Subcutaneous adipose tissue (tissue), 4 donors: ENCODE data around the gene PIP5K1B. TPM values are rescaled to one million over a fixed set of nuclear protein-coding genes. Genes with fewer than 3 reads are reported as not detected.

Source experiments
- total RNA-seq, 4 donors: library from RNA; depleted of rRNA; stranded (reverse); fragments of >200 nt; gene quantifications; one replicate each; pipeline ENCODE4 v1.1.0, GENCODE V29; 2016
- TF ChIP-seq, protein P1 (sequence below): fragments of 450-650 bp; IDR thresholded peaks from one replicate; pipeline ENCODE4 v1.5.1; 2016; ENCODE audit warnings: low read depth, mild to moderate bottlenecking, control low read depth, antibody characterized with exemption, moderate library complexity

The PIP5K1B gene
- total RNA-seq, 4 donors from 2014 or later: 0.88 to 4.4 (median 1.4) TPM

DNA sequence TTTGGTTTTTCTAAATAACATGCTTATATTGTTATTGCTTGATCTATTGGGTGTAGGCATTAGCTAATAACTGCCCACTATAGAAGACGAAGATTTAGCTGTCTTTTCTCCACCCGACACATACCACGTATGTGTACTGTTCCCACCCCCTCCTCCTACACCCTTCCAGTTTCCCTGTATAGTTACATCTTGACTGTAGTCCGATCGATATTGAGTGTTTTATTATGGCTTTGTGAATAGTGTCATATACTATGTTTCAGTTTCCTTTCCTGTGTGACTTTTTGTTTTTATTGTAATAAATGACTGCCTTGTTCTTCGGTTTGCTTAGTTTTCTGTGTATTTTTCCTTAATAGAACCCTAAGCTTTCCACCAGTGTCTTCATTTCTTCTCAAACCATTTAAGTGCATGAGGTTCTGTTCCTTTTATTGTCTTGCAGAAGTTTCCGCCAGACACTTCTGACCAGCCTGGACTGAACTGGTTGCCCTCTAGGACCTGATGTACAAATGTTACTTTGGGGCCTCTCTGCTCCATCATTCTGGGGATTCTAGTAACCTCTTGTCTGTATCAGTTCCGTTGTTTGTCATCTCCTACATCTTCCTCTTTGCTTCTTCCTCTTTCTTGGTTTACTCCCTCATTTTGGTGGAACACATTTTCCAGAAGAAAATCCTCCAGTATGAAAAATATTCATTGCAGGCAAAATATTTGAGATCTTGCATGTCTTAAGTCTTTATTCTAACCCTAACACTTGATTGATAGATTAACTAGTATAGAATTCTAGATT lies 247.0 kb downstream of the PIP5K1B start:
- TF ChIP-seq, protein P1, sequence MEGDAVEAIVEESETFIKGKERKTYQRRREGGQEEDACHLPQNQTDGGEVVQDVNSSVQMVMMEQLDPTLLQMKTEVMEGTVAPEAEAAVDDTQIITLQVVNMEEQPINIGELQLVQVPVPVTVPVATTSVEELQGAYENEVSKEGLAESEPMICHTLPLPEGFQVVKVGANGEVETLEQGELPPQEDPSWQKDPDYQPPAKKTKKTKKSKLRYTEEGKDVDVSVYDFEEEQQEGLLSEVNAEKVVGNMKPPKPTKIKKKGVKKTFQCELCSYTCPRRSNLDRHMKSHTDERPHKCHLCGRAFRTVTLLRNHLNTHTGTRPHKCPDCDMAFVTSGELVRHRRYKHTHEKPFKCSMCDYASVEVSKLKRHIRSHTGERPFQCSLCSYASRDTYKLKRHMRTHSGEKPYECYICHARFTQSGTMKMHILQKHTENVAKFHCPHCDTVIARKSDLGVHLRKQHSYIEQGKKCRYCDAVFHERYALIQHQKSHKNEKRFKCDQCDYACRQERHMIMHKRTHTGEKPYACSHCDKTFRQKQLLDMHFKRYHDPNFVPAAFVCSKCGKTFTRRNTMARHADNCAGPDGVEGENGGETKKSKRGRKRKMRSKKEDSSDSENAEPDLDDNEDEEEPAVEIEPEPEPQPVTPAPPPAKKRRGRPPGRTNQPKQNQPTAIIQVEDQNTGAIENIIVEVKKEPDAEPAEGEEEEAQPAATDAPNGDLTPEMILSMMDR: no peak

DNA sequence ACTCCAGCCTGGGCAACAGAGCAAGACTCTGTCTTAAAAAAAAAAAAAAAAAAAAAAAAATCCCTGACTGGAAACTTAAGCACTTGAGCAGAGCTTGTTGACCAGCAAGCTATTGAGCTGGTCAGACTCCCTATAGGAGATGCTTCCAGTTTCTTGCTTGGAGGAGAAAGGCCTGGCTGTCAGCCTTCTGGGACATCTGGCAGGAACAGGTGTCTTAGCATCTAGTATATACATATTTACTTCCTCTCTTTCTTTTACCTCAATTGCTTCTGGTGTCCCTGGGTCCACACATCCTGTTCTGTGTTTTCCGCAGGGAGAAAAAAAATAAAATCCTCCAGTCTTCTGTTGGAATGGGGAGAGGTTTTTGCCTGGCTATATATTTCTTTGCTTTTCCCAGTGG lies 248.7 kb downstream of the PIP5K1B start:
- TF ChIP-seq, protein P1: no peak

DNA sequence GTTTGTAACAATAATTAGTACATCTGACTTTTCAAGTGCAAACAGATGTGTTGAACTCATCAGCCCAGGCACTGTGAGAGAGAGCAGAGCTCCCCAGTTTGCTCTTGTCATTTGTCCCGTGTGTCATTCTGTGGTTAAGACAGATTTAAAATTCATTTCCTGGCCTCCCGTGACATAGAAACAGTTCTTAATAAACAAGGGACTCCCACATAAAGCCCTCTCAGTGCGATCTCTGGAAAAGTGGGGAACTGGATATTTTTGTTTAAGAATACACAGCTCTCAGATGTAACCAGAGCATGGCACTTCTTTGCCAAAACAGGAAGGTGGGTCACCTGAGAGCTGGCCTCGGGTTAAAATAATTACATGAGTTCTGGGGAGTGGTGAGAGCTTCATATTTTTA lies 250.3 kb downstream of the PIP5K1B start:
- TF ChIP-seq, protein P1: no peak

DNA sequence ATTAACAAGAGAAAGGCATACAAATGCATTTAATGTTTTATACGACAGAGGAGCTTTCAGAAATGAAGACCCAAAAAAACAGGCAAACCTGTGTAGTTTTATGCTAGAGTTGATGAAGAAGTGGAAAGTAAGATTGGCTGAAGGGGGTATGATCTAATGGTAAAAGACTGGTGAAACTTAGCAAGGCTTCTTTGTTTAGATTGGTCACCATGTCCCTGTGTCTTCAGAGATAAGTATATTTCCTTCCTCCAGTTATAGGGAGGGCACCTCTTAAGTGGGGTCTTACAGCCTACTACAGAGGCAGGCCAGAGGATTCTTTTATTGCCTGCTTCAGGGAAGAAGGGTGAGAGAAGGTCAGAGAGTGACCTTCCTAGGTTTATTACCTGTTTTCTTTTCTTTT lies 252.4 kb downstream of the PIP5K1B start:
- TF ChIP-seq, protein P1: no peak

DNA sequence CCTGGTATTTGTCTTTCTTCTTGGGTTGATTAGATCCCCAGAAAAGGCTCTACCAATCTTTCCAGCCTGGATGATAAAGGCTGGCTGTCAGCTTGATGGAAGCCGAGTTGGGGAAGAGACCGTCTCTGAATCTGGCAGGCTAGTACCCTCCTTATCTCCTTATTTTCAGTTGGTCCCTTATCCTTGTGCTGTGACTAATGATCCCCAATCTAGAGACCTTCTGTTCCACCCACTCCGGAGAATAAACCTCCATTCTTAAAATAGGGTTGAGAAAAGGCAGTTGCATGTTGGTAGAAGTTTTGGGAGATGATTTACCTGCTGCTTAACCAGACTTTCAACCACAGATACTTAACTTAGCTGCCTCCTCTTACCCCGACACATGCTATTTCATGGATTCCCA lies 256.5 kb downstream of the PIP5K1B start:
- TF ChIP-seq, protein P1: no peak

DNA sequence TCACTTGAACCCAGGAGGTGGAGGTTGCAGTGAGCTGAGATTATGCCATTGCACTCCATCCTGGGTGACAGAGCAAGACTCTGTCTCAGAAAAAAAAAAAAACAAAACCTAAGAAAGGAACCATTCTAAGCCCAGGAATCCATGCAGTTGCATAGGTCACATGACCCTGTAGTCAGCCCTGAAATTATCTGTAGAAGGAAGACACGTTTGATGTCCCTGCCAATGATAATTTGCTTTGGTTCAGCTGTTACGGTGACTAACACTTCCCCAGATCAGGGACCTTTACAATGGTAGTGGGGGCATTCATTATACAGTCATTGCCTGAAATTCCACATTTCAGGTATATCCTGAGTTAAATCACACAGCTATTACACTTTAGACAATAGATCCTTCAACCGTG lies 258.4 kb downstream of the PIP5K1B start:
- TF ChIP-seq, protein P1: no peak

DNA sequence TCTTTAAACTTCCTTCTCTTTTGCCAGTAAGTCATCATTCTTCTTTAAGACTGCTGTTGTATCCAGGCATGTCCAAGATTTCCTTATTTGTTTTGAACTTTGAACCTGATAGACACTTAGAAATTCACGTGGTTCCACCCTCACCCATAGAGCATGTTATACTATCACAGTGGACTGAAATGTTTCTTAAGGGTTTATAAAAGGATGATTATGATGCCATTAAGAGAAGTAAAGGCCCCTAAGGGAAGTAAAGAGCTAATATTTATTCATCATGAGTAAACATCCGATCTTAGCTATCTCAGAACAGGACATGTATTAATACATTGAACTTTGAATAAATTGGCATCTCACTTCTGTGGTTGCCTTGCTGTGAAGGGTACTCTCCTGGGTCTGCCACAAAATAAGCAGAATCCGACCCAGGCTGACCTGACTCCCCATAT lies 259.1 kb downstream of the PIP5K1B start:
- TF ChIP-seq, protein P1: no peak
